Fibroblast of mammary gland (primary cell): ENCODE results near the gene DNAJB4.
A peak's percentile ranks its signal among the peaks of the same experiment; 100 is the strongest.
"Not testable (repeated sequence)": the region's sequence is repeated elsewhere in the genome, so short reads cannot be mapped to it uniquely, and the experiment has no call there.

Experiments
- DNase-seq: peaks from one replicate; pipeline ENCODE4 v3.0.0-alpha.2; 2010; ENCODE audit warnings: low read depth
- H3K4me3 ChIP-seq: 2 replicates; pipeline ENCODE4 v1.5.1; 2011; ENCODE audit warnings: low read depth, mild to moderate bottlenecking, low read length, moderate library complexity; ENCODE audit not compliant: control insufficient read depth
- TF ChIP-seq, protein P1 (sequence below): conservative IDR thresholded peaks from 2 replicates; pipeline ENCODE4 v1.5.1; 2011; ENCODE audit warnings: low read depth, low read length, inconsistent platforms; ENCODE audit not compliant: control insufficient read depth, insufficient read depth

Gene DNAJB4

DNA sequence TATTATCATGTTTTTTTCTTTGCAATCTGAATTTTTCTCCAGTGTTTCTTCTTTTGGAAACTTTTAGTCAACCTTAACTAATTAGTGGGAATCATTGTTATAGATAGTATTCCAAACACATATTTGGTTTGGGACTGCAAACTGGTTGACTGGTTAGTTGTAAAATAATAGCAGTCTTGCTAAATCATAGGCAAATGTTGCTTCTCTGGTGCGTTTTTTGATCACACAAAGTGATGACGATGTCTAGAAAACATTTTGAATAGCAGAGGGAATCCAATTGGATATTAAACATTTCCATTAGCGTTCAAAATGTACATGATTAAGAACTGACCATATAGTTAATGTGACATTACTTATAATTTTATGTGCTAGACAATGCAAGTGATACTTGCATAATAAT lies 4.5 kb downstream of the DNAJB4 start:
- TF ChIP-seq, protein P1, sequence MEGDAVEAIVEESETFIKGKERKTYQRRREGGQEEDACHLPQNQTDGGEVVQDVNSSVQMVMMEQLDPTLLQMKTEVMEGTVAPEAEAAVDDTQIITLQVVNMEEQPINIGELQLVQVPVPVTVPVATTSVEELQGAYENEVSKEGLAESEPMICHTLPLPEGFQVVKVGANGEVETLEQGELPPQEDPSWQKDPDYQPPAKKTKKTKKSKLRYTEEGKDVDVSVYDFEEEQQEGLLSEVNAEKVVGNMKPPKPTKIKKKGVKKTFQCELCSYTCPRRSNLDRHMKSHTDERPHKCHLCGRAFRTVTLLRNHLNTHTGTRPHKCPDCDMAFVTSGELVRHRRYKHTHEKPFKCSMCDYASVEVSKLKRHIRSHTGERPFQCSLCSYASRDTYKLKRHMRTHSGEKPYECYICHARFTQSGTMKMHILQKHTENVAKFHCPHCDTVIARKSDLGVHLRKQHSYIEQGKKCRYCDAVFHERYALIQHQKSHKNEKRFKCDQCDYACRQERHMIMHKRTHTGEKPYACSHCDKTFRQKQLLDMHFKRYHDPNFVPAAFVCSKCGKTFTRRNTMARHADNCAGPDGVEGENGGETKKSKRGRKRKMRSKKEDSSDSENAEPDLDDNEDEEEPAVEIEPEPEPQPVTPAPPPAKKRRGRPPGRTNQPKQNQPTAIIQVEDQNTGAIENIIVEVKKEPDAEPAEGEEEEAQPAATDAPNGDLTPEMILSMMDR: no peak
- H3K4me3 ChIP-seq: peak overlapping the region; percentile 82
- no peak for DNase-seq

DNA sequence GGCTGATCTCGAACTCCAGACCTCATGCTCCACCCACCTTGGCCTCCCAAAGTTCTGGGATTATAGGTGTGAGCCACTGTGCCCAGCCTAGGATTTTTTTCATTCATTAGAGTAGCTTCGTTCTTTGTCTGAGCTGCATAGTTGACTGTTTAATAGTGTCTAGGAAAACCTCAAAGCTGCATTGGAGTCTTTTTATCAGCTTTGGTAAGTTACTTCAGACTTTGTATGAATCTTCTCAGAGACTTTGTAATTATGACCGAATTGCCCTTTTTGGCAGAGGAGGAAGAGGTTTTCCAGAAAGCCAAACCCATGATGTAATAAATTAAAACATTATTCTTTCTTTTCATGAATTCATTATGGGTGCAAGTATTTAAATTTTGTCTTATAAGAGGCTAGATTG lies 5.1 kb downstream of the DNAJB4 start:
- H3K4me3 ChIP-seq: peak overlapping the region; percentile 82
- TF ChIP-seq, protein P1: no peak
- peak; percentile 50 for DNase-seq

DNA sequence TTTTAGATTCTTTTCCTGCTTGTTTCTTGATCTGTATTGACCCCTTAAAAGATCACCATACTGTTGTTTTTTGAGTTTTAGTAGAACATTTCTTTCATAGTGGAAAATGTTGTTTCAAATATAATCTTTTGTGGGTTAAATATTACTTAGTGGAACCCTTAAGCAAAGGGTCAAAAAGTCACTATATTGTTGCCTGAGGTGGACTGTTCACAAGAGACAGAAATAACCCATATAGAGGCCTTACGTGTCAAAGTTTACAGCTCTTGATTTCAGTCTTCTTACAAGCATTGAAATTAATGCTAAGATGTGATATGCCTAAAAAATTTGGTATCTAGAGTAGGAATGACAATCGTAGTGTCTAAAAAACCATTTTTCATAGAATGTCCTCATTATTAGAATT lies 6.3 kb downstream of the DNAJB4 start:
- no peak overlapping the region for H3K4me3 ChIP-seq
- DNase-seq: no peak
- TF ChIP-seq, protein P1: no peak

DNA sequence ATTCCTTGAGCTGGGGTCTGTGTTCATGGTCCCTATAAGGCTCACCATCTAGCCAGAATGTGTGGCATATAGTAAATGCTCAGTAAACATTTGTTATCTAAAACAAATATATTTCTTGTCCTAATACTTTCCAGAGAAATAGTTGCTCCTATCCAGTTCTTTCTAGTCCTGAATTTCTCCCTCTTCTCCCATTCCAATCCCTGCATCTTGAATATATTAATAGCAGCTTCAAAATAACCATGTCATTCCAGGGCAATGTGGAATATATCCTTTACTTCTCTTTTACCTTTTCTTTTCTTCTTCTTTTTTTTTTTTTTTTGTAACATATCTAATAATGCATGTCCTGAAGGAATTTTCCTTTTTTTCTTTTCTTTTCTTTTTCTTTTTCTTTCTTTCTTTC lies 10.4 kb downstream of the DNAJB4 start:
- TF ChIP-seq, protein P1: no peak

DNA sequence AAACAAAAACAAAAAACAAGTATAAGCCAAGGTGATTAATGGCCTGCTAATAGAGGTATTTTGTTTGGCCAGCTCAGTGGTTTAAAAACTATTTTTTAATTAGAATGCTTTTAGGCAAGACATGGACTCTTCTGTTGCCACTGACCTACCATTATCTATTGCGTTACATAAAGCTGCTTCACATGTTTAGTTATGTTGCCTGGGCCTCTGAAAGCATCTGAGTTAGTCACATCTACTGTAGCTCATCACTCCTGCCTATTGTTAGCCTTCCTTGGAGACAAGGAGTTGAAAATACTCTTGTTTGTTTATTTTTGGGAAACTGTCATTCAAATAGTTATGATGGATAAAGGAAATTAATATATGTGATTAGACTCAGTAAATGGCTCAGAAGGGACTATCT lies 14.3 kb downstream of the DNAJB4 start:
- no peak for DNase-seq
- H3K4me3 ChIP-seq: no peak overlapping the region
- TF ChIP-seq, protein P1: no peak

More for the DNA sequence above, 10.4 kb downstream of the DNAJB4 start:
- no peak overlapping the region for H3K4me3 ChIP-seq
- DNase-seq: no peak

DNA sequence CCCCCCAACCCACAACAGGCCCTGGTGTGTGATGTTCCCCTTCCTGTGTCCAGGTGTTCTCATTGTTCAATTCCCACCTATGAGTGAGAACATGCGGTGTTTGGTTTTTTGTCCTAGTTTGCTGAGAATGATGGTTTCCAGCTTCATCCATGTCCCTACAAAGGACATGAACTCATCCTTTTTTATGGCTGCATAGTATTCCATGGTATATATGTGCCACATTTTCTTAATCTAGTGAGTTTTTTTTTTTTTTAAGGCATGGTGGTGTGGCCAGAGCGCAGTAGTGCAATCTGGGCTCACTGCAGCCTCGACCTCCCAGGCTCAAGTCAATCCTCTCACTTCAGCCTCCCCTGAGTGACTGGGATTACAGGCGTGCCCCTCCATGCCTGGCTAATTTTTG lies 16.4 kb downstream of the DNAJB4 start:
- not testable (repeated sequence) for DNase-seq, H3K4me3 ChIP-seq

DNA sequence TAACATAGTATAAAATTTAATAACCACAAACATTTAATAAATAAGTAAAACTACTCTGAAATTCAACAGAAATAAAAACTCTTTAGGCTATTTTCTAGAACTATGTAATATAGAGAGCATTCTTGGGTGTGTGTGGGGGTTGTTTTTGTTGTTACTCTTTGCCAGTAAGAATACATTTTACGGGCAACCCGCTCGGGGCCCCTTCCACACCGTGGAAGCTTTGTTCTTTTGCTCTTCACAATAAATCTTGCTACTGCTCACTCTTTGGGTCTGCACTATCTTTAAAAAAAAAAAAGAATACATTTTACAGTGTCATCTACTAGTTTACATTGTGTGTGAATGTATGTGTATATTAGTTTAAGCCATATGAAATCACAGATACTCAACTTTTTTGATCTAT lies 25.1 kb downstream of the DNAJB4 start:
- TF ChIP-seq, protein P1: no peak
- no peak for DNase-seq
- no peak overlapping the region for H3K4me3 ChIP-seq
